Vagina (tissue), 2 donors: ENCODE data around the gene MAP2K5.

ENCODE experiments used
- POLR2A ChIP-seq, 2 donors: fragments of 450-650 bp; IDR thresholded peaks; one replicate each; pipeline ENCODE4 v1.6.1; 2017; ENCODE audit warnings: antibody characterized with exemption in 2 of 2, mild to moderate bottlenecking in 2 of 2, moderate library complexity in 2 of 2
- POLR2AphosphoS5 ChIP-seq, 2 donors: sonication (generic); formaldehyde crosslinking; IDR thresholded peaks; one replicate each; pipeline ENCODE4 v1.9.0; 2017; ENCODE audit warnings: antibody characterized with exemption in 2 of 2, mild to moderate bottlenecking in 2 of 2, low read depth in 1 of 2; ENCODE audit not compliant: insufficient read depth in 1 of 2

DNA sequence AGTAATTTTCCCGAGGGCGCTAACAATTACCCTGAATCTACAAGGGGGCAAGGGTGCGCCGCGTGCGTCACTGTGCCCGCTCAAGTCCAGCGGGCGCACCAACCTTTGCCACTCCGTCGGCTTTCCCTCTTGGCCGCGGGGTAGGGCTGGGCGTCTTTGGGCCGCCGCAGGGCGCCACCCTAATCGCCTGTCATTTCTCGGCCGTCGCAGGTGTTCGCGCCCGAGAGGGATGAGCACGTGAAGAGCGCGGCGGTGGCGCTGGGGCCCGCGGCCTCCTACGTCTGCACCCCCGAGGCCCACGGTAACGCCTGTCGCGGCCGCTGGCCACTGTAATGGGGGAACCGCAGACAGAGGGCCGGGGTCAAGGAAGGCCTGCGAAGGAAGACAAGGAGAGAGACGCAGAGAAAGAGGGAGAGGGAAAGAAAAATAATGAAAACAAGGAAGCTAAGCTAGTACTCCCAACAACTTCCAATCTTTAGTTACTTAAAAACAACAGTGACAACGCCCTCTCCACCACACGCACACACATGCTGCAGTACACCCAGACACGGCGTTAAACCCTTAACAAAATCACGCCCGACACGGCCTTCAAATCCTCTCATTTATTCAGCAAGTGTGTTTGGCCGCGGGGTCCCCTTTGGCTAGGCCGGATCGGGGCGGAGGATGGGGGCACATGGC is 286.6 kb downstream of the MAP2K5 start:
- TF ChIP-seq POLR2A (IDR thresholded peaks at IDR 0.05) (no peak), POLR2AphosphoS5 (IDR thresholded peaks at IDR 0.05; ENCODE audit: insufficient read depth in 1 of 2, low read depth in 1 of 2) (no peak)
